Measurements from ENCODE around the gene CRLF1.

Gene CRLF1

GRCh38 chr19:18590273-18591272, 16.0 kb downstream of the CRLF1 start:
- peak; percentile 74 for DNase-seq (ENCODE audit: low spot score)
- TF ChIP-seq CTCF (IDR thresholded peaks at IDR 0.05), result no peak
- H3K27ac ChIP-seq, result peak overlapping the region in 1 of 2 donors; percentile 28
- H3K4me3 ChIP-seq, result no peak overlapping the region

- peak overlapping the region; percentile 72 to 94 for H3K27ac ChIP-seq
- H3K4me3 ChIP-seq, result peak overlapping the region; percentile 95
- no peak for DNase-seq (ENCODE audit: low spot score)
- TF ChIP-seq CTCF (IDR thresholded peaks at IDR 0.05), result peak; percentile 6
These were observed 17.0 kb downstream of the CRLF1 start for GRCh38 chr19:18589380-18590272.

DNA sequence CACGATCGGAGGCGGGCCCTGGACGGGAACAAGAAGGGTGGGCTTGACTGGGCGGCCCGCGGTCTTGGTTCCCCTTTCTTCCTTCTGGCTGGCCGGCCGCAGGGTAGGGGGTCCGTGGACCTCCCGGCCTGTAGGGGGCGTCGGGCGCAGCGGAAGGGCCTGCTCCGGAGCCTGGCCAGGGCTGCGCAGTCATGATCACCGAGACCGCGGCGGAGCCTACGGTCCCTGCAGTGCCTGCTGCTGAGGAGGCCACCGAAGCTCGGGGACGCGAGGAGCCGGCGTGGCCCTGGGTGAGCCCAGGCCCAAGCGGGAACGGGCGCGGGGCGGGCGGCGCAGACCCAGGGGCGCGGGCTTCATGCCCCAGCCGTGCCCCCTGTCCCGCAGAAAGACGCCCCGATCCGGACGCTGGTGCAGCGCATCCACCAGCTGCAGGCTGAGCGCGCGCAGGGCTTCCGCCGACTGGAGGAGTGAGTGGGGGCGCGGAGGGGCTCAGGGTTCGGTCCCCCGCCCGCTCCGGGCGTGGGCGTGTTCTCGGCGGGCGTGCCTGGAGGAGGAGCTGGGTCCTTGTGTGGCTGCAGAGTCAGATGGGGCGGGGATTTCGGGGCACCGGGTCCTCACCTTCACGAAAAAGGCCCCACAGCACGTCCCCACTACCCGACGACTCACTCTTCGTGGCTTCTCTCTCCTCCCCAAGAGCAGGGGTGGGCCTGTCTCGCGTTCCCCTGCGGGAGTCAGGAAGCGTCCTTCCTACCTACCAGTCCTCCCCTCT, 17.8 kb downstream of the CRLF1 start, which contains the start of gene REX1BD:
Gene REX1BD (plus strand): TSS at position 188 of the 769 bp plus-strand sequence. CDS start 4 bp downstream, at position 192.
- peak within 1 kb of the TSS; percentile 72 to 94 for H3K27ac ChIP-seq
- DNase-seq (ENCODE audit: low spot score), result peak; percentile 89
- peak within 1 kb of the TSS; percentile 95 for H3K4me3 ChIP-seq
- TF ChIP-seq CTCF (IDR thresholded peaks at IDR 0.05), result peak; percentile 66

DNA sequence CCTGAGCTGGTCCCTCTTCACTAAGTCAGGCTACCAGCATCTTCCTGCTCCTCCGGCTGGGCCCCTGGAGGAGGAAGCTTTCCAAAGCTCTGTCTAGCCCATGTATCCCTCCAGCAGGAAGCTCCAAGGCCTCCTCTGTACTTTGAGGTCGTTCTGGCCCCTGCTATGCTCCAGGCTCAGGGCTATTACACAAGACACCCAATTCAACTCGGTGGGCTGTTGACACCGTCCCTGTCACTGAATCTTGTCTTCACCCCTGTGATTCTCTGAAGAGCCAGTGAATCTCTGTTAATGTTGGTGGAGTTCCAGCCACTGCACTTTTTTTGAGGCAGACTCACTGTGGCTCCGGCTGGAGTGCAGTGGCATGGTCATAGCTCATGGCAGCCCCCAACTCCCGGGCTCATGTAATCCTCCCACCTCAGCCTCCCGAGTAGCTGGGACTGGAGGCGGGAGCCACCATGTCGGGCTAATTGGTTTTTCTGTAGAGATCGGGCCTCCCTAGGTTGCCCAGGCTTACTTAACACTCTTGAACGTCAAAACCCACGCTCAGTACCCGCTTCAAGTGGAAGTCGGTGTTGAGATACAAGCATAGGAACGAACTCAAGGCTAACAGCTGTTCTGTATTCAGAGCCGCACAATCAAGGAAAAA, 18.5 kb downstream of the CRLF1 start:
- no peak for DNase-seq (ENCODE audit: low spot score)
- no peak for TF ChIP-seq CTCF (IDR thresholded peaks at IDR 0.05)

DNA sequence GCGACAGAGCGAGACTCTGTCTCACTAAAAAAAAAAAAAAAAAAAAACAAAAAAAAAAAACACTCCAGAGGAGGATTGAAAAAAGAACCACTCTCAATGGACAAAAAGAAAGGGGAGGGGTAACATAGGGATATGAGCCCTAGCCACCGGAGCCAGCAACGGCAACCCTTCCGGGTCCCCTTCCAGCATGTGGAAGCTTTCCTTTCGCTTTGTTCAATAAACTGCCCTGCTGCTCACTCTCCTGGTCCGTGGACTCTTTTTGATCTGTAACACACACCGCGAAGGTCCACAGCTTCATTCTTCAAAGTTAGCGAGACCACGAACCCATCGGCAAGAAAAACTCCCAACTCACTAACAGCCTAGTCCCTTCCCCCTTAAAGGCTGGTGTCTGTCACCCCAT, 19.0 kb downstream of the CRLF1 start:
- no peak overlapping the region for H3K4me3 ChIP-seq
- peak overlapping the region in 1 of 2 donors; percentile 94 for H3K27ac ChIP-seq
- TF ChIP-seq CTCF (IDR thresholded peaks at IDR 0.05), result no peak
- DNase-seq (ENCODE audit: low spot score), result no peak

More for the DNA sequence above, 18.5 kb downstream of the CRLF1 start:
- peak overlapping the region; percentile 95 for H3K4me3 ChIP-seq
- peak overlapping the region; percentile 72 to 94 for H3K27ac ChIP-seq

GRCh38 chr19:18586306-18586705, 20.3 kb downstream of the CRLF1 start:
- no peak for DNase-seq (ENCODE audit: low spot score)
- no peak overlapping the region for H3K4me3 ChIP-seq
- no peak overlapping the region for H3K27ac ChIP-seq
- no peak for TF ChIP-seq CTCF (IDR thresholded peaks at IDR 0.05)

All from coronary artery (tissue), 2 donors.